ENCODE data around the gene TRMT6.

DNA sequence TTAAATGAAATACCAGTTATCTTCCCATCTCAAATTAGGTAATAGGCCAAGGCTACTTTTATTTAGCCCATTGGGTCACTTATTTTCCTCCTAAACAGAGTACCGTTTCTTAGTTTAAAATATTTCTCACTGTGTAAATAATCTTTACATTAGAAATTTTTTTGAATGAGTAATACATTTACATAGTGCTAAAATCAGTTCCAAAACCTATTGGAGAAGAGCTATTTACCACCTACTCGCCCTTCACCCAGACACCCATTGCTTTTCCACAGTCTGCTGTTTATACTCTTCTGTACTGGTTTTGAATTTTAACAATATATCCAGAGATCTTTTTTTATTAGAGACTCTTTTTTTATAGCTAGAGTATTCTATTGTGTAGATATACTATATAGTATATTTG is 37.0 kb upstream of the TRMT6 start:
- TF ChIP-seq POLR2AphosphoS5 (IDR thresholded peaks at IDR 0.05), result no peak
- TF ChIP-seq, protein P1, sequence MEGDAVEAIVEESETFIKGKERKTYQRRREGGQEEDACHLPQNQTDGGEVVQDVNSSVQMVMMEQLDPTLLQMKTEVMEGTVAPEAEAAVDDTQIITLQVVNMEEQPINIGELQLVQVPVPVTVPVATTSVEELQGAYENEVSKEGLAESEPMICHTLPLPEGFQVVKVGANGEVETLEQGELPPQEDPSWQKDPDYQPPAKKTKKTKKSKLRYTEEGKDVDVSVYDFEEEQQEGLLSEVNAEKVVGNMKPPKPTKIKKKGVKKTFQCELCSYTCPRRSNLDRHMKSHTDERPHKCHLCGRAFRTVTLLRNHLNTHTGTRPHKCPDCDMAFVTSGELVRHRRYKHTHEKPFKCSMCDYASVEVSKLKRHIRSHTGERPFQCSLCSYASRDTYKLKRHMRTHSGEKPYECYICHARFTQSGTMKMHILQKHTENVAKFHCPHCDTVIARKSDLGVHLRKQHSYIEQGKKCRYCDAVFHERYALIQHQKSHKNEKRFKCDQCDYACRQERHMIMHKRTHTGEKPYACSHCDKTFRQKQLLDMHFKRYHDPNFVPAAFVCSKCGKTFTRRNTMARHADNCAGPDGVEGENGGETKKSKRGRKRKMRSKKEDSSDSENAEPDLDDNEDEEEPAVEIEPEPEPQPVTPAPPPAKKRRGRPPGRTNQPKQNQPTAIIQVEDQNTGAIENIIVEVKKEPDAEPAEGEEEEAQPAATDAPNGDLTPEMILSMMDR (IDR thresholded peaks at IDR 0.05), result no peak

All from sigmoid colon (tissue), 4 donors.